HG03064 (cell line): ENCODE results near the gene MAP3K14.

Source experiments
- ATAC-seq: cut with Tn5 transposase; IDR thresholded peaks from one replicate; pipeline ENCODE4 v1.9.1; 2021; ENCODE audit warnings: low read depth; ENCODE audit not compliant: unreplicated experiment

Gene MAP3K14

DNA sequence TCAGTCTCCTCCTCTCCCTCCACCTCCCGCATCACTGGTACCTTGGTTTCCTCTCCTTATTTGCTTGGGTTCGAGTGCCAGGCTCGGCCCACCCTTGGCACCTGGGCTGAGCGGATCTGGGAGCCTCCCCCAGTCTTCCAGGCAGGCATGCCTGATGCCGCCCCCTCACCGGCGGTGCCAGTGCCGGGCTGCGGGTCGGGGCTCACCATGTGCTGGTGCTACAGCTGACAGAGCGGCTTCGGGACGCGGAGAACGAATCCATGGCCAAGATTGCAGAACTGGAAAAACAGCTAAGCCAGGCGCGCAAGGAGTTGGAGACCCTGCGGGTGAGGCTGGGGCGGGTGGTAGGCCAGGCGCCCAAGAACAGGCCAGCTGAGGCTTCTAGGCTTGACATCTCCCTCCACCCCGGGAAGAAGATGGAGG, 75.9 kb downstream of the MAP3K14 start:
- no peak for ATAC-seq

- ATAC-seq, result no peak
Measured at GRCh38 chr17:45238155-45238774, 78.6 kb downstream of the MAP3K14 start.

DNA sequence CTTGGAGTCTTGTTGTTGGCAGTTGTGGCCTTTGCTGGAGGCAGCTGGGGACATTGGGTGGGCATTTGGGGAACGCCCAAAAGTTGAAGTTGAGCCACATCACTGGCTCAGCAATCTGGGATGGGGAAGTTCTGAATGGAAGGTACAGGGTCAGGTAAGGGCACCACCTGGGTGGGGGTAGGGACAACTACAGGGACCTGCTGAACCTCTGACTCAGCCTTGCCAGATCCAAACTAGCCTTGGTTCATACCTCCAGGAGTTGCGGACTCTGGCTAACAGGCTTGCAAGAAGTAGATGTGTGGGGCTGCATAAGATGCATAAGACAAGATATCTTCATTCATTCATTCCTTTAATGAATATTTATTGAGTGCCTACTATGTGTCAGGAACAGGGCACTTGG, 79.1 kb downstream of the MAP3K14 start:
- no peak for ATAC-seq

GRCh38 chr17:45236282-45236606, 80.6 kb downstream of the MAP3K14 start:
- ATAC-seq, result no peak

GRCh38 chr17:45235416-45236281, 81.2 kb downstream of the MAP3K14 start:
- ATAC-seq, result no peak

- no peak for ATAC-seq
Measured at GRCh38 chr17:45234641-45235415, 82.0 kb downstream of the MAP3K14 start.

GRCh38 chr17:45233423-45233924, 83.3 kb downstream of the MAP3K14 start:
- no peak for ATAC-seq

- ATAC-seq, result no peak
Measured at GRCh38 chr17:45232514-45233422, 84.1 kb downstream of the MAP3K14 start.

- ATAC-seq, result no peak
Measured at GRCh38 chr17:45231481-45232116, 85.2 kb downstream of the MAP3K14 start.

GRCh38 chr17:45230787-45231480, 85.9 kb downstream of the MAP3K14 start:
- no peak for ATAC-seq

- ATAC-seq, result no peak
Measured at GRCh38 chr17:45230410-45230786, 86.4 kb downstream of the MAP3K14 start.

DNA sequence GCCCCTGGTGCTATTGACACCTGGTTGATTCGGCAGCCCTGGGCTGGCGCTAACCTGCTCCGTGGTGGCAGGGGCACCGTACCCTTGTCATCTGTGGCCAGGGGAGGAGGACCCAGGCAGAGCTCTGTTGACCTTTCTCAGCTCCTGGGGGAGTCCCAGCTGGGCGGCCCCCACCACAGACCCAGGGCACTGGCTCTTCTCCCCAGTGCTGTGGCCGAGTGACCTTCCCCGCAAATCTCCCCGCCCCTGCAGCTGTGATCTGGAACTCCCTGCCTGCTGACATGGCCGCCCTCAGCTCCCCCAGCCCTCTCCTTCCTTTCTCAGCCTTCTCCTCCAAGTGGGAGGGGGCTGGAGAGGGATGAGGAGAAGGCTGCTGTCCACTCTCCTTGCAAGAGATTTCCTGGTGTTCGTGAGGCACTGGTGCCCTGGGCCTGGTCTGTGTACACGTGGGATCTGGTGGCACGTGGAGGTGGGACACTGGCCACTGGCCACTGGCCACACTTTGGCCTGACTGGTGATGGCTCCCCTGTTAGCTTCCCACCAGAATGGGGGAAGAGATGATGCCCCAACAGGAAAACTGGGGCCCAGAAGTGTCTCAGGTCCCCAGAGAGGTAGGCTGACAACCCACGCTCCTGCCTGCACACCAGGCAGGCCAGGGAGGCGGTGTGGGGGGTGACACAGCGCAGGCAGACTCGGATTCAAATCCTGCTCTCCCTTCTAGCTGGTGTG, 87.0 kb downstream of the MAP3K14 start:
- ATAC-seq, result no peak

DNA sequence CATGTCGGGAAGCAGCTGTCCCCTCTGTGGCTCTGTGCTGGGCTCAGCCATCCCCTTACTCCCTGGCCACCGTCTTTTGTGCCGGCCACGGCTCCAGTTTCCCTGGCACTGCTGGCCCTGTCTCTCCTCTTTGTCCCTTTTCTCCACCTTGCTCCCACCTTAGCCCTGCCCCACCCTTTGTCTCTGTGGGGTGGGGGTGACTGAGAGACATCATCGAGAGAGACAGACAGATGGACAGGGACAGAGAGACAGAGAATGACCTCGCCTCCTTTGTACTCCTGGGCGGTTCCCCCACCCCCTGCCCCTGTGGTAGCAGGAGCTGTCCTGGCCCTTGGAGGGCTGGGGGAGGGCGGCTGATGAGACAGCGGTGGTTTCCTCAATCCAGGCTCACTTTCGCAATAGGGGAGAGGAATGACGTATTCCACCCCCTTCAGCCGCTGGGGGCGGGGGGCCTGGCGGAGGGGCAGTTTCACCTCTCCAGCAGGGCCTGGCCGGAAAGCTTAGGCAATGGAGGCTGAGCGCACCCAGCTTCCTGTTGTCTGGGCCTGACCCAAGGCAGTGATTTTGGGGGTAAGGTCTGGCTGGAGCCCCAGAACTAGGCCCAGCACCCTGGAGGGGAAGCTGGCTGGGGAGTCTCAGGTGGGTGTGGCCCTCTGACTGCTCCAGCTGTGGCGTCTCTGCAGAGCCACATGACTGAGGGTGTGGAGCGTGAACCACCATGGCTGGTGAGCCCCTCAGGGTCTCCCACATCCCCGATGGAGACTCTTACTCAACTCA, 87.9 kb downstream of the MAP3K14 start:
- no peak for ATAC-seq

- no peak for ATAC-seq
Measured at GRCh38 chr17:45227926-45228762, 88.7 kb downstream of the MAP3K14 start.

GRCh38 chr17:45227101-45227925, 89.5 kb downstream of the MAP3K14 start:
- no peak for ATAC-seq

GRCh38 chr17:45226576-45226975, 90.2 kb downstream of the MAP3K14 start:
- ATAC-seq, result no peak
